ENCODE data around the gene MB.

DNA sequence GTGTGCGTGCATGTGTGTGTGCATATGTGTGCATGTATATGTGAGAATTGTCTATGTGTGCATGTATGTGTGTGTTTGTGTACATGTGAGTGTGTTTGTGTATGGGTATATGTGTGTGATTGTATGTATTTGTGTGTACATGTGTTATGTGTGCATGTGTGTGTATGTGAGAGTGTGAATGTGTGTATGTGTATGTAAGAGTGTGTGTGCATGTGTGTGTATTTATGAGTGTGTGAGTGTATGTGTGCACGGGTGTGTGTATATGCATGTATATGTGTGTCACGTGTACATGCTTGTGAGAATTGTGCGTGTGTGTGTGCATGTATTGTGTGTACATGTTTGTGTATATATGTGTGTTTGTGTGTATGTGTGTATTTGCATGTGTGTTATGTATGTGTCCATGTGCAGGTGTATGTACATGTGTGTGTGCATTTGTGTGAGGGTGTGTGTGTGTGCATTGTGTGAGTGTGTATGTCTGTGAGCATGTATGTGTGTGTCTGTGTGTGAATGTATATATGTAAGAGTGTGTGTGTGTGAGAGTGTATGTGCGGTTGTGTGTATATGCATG is 16.0 kb downstream of the MB start:
- TF ChIP-seq, protein P1, sequence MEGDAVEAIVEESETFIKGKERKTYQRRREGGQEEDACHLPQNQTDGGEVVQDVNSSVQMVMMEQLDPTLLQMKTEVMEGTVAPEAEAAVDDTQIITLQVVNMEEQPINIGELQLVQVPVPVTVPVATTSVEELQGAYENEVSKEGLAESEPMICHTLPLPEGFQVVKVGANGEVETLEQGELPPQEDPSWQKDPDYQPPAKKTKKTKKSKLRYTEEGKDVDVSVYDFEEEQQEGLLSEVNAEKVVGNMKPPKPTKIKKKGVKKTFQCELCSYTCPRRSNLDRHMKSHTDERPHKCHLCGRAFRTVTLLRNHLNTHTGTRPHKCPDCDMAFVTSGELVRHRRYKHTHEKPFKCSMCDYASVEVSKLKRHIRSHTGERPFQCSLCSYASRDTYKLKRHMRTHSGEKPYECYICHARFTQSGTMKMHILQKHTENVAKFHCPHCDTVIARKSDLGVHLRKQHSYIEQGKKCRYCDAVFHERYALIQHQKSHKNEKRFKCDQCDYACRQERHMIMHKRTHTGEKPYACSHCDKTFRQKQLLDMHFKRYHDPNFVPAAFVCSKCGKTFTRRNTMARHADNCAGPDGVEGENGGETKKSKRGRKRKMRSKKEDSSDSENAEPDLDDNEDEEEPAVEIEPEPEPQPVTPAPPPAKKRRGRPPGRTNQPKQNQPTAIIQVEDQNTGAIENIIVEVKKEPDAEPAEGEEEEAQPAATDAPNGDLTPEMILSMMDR (conservative IDR thresholded peaks at IDR 0.05; ENCODE audit: low read depth in 2 of 2), result no peak
- TF ChIP-seq NANOG (IDR thresholded peaks at IDR 0.05; ENCODE audit: borderline replicate concordance) (no peak), POLR2AphosphoS5 (IDR thresholded peaks at IDR 0.05; ENCODE audit: low read depth) (no peak), JUNB (IDR thresholded peaks at IDR 0.05; ENCODE audit: unreplicated experiment) (no peak), EZH2 (IDR thresholded peaks at IDR 0.05; ENCODE audit: low read depth, unreplicated experiment) (no peak), ZNF114 (CRISPR knock-in tag; IDR thresholded peaks at IDR 0.05) (no peak), EZH2phosphoT487 (IDR thresholded peaks at IDR 0.05; ENCODE audit: unreplicated experiment) (no peak), CREB1 (CRISPR knock-in tag; IDR thresholded peaks at IDR 0.05; ENCODE audit: low read depth) (no peak), ZNF331 (CRISPR knock-in tag; IDR thresholded peaks at IDR 0.05; ENCODE audit: low read depth) (no peak), STAT1 (IDR thresholded peaks at IDR 0.05; ENCODE audit: unreplicated experiment) (no peak)
- TF ChIP-seq, protein P2, sequence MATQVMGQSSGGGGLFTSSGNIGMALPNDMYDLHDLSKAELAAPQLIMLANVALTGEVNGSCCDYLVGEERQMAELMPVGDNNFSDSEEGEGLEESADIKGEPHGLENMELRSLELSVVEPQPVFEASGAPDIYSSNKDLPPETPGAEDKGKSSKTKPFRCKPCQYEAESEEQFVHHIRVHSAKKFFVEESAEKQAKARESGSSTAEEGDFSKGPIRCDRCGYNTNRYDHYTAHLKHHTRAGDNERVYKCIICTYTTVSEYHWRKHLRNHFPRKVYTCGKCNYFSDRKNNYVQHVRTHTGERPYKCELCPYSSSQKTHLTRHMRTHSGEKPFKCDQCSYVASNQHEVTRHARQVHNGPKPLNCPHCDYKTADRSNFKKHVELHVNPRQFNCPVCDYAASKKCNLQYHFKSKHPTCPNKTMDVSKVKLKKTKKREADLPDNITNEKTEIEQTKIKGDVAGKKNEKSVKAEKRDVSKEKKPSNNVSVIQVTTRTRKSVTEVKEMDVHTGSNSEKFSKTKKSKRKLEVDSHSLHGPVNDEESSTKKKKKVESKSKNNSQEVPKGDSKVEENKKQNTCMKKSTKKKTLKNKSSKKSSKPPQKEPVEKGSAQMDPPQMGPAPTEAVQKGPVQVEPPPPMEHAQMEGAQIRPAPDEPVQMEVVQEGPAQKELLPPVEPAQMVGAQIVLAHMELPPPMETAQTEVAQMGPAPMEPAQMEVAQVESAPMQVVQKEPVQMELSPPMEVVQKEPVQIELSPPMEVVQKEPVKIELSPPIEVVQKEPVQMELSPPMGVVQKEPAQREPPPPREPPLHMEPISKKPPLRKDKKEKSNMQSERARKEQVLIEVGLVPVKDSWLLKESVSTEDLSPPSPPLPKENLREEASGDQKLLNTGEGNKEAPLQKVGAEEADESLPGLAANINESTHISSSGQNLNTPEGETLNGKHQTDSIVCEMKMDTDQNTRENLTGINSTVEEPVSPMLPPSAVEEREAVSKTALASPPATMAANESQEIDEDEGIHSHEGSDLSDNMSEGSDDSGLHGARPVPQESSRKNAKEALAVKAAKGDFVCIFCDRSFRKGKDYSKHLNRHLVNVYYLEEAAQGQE (IDR thresholded peaks at IDR 0.05; ENCODE audit: unreplicated experiment), result no peak
- TF ChIP-seq, protein P3, sequence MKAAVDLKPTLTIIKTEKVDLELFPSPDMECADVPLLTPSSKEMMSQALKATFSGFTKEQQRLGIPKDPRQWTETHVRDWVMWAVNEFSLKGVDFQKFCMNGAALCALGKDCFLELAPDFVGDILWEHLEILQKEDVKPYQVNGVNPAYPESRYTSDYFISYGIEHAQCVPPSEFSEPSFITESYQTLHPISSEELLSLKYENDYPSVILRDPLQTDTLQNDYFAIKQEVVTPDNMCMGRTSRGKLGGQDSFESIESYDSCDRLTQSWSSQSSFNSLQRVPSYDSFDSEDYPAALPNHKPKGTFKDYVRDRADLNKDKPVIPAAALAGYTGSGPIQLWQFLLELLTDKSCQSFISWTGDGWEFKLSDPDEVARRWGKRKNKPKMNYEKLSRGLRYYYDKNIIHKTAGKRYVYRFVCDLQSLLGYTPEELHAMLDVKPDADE (IDR thresholded peaks at IDR 0.05), result no peak
- TF ChIP-seq, protein P4, sequence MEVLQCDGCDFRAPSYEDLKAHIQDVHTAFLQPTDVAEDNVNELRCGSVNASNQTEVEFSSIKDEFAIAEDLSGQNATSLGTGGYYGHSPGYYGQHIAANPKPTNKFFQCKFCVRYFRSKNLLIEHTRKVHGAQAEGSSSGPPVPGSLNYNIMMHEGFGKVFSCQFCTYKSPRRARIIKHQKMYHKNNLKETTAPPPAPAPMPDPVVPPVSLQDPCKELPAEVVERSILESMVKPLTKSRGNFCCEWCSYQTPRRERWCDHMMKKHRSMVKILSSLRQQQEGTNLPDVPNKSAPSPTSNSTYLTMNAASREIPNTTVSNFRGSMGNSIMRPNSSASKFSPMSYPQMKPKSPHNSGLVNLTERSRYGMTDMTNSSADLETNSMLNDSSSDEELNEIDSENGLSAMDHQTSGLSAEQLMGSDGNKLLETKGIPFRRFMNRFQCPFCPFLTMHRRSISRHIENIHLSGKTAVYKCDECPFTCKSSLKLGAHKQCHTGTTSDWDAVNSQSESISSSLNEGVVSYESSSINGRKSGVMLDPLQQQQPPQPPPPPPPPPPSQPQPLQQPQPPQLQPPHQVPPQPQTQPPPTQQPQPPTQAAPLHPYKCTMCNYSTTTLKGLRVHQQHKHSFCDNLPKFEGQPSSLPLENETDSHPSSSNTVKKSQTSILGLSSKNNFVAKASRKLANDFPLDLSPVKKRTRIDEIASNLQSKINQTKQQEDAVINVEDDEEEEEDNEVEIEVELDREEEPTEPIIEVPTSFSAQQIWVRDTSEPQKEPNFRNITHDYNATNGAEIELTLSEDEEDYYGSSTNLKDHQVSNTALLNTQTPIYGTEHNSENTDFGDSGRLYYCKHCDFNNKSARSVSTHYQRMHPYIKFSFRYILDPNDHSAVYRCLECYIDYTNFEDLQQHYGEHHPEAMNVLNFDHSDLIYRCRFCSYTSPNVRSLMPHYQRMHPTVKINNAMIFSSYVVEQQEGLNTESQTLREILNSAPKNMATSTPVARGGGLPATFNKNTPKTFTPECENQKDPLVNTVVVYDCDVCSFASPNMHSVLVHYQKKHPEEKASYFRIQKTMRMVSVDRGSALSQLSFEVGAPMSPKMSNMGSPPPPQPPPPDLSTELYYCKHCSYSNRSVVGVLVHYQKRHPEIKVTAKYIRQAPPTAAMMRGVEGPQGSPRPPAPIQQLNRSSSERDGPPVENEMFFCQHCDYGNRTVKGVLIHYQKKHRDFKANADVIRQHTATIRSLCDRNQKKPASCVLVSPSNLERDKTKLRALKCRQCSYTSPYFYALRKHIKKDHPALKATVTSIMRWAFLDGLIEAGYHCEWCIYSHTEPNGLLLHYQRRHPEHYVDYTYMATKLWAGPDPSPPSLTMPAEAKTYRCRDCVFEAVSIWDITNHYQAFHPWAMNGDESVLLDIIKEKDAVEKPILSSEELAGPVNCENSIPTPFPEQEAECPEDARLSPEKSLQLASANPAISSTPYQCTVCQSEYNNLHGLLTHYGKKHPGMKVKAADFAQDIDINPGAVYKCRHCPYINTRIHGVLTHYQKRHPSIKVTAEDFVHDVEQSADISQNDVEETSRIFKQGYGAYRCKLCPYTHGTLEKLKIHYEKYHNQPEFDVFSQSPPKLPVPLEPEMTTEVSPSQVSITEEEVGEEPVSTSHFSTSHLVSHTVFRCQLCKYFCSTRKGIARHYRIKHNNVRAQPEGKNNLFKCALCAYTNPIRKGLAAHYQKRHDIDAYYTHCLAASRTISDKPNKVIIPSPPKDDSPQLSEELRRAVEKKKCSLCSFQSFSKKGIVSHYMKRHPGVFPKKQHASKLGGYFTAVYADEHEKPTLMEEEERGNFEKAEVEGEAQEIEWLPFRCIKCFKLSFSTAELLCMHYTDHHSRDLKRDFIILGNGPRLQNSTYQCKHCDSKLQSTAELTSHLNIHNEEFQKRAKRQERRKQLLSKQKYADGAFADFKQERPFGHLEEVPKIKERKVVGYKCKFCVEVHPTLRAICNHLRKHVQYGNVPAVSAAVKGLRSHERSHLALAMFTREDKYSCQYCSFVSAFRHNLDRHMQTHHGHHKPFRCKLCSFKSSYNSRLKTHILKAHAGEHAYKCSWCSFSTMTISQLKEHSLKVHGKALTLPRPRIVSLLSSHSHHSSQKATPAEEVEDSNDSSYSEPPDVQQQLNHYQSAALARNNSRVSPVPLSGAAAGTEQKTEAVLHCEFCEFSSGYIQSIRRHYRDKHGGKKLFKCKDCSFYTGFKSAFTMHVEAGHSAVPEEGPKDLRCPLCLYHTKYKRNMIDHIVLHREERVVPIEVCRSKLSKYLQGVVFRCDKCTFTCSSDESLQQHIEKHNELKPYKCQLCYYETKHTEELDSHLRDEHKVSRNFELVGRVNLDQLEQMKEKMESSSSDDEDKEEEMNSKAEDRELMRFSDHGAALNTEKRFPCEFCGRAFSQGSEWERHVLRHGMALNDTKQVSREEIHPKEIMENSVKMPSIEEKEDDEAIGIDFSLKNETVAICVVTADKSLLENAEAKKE (CRISPR knock-in tag; IDR thresholded peaks at IDR 0.05), result no peak
